ENCODE data around the gene PPARD.

Gene PPARD

GRCh38 chr6:35362200-35362599, 19.8 kb downstream of the PPARD start:
- intact Hi-C loops (cut with DNase I; ENCODE audit: low total_unique reads) = no loop called here
- peaks cover 0 to 40% (median 34%) of the 10 kb centered on the region in 4 donors for H3K4me1 ChIP-seq

GRCh38 chr6:35363293-35363750, 21.0 kb downstream of the PPARD start:
- intact Hi-C loops (cut with DNase I; ENCODE audit: low total_unique reads) = no loop called here
- Histone ChIP-seq H3K27me3 (no peaks in the 10 kb centered on the region), H3K4me3 (no peak overlapping the region), H3K36me3 (no peaks in the 10 kb centered on the region), H3K27ac (no peak overlapping the region), H3K4me1 (peaks cover 0 to 32% (median 24%) of the 10 kb centered on the region in 4 donors), H3K9me3 (no peaks in the 10 kb centered on the region)
- no peak for TF ChIP-seq CTCF (IDR thresholded peaks at IDR 0.05)
- DNase-seq = no peak

More at GRCh38 chr6:35362200-35362599, 19.8 kb downstream of the PPARD start:
- no peak for DNase-seq
- Histone ChIP-seq H3K27ac (no peak overlapping the region), H3K27me3 (no peaks in the 10 kb centered on the region), H3K36me3 (no peaks in the 10 kb centered on the region), H3K4me3 (no peak overlapping the region), H3K9me3 (no peaks in the 10 kb centered on the region)
- no peak for TF ChIP-seq CTCF (IDR thresholded peaks at IDR 0.05)

DNA sequence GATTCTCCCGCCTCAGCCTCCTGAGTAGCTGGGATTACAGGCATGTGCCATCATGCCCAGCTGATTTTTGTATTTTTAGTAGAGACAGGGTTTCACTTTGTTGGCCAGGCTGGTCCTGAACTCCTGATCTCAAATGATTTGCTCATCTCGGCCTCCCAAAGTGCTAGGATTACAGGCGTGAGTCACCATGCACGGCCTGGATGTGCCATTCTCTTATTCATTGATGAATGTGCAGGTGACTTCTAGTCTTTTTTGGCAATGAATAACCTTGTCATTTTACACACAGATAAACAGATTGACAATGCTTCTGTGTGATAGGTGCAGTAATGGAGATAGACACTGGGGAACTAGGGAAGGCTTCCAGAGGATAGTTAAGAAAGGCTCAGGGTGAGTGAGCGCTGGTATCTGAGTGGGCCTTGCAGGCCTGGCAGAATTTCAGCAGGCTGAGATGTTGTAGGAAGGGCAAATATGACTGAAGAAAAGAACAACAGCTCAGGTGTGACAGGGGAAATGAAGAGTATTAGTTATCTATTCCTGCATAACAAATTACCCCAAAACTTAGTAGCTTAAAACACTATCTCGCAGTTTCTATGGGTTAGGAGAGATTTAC, 23.3 kb downstream of the PPARD start:
- H3K4me1 ChIP-seq = peaks cover 0 to 29% (median 11%) of the 10 kb centered on the region in 4 donors
- no peak for TF ChIP-seq CTCF (IDR thresholded peaks at IDR 0.05)
- H3K27ac ChIP-seq = no peak overlapping the region
- no peak overlapping the region for H3K4me3 ChIP-seq
- no peaks in the 10 kb centered on the region for H3K9me3 ChIP-seq
- no peak for DNase-seq
- no peaks in the 10 kb centered on the region for H3K36me3 ChIP-seq
- intact Hi-C loops (cut with DNase I; ENCODE audit: low total_unique reads) = no loop called here
- H3K27me3 ChIP-seq = no peaks in the 10 kb centered on the region

- no peak for TF ChIP-seq CTCF (IDR thresholded peaks at IDR 0.05)
- Histone ChIP-seq H3K27me3 (no peaks in the 10 kb centered on the region), H3K27ac (no peak overlapping the region), H3K9me3 (no peaks in the 10 kb centered on the region), H3K4me3 (no peak overlapping the region), H3K36me3 (no peaks in the 10 kb centered on the region), H3K4me1 (peaks cover 0 to 28% (median 12%) of the 10 kb centered on the region in 4 donors)
- no peak for DNase-seq
- intact Hi-C loops (cut with DNase I; ENCODE audit: low total_unique reads) = no loop called here
These were observed 23.8 kb downstream of the PPARD start for GRCh38 chr6:35366204-35366596.

DNA sequence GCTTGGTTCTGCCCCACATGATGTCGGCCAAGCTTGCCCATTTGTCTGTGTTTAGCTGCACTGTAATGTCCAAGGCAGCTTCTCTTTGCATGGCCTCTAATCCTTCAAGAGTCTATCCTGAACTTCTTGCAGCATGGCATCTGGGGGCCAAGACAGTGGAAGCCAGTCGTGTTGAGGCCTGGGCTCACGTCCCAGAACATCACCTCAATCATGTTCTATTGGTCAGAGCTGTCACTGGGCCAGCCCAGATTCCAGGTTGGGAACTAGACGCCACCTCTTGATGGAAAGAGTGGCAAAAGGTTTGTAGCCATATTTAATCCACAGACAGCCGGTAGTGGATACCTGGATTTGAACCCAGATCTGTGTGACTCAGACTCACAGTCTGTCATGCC, 25.3 kb downstream of the PPARD start:
- Histone ChIP-seq H3K9me3 (no peaks in the 10 kb centered on the region), H3K27ac (no peak overlapping the region), H3K4me1 (peaks cover 0 to 28% (median 12%) of the 10 kb centered on the region in 4 donors), H3K27me3 (no peaks in the 10 kb centered on the region), H3K4me3 (no peak overlapping the region), H3K36me3 (no peaks in the 10 kb centered on the region)
- TF ChIP-seq CTCF (IDR thresholded peaks at IDR 0.05) = no peak
- DNase-seq = no peak
- intact Hi-C loops (cut with DNase I; ENCODE audit: low total_unique reads) = no loop called here

Measured in tibial artery (tissue), 4 donors.